Ovary (tissue), 3 donors: Measurements from ENCODE around the gene NEK11.

Experiments used
- POLR2A ChIP-seq: fragments of 450-650 bp; IDR thresholded peaks from one replicate; pipeline ENCODE4 v1.6.1; 2017; ENCODE audit warnings: antibody characterized with exemption, mild to moderate bottlenecking, moderate library complexity
- TF ChIP-seq, protein P1 (sequence below), 3 donors: fragments of 450-650 bp in 2 of 3; fragments of 200-600 bp in 1 of 3; IDR thresholded peaks; one replicate each; pipeline versions ENCODE4 v1.5.1 to v1.8.0; 2016 to 2022; ENCODE audit warnings: antibody characterized with exemption in 3 of 3, mild to moderate bottlenecking in 1 of 3
- donor health status: DM: no; HTN: no; CAD: no.

DNA sequence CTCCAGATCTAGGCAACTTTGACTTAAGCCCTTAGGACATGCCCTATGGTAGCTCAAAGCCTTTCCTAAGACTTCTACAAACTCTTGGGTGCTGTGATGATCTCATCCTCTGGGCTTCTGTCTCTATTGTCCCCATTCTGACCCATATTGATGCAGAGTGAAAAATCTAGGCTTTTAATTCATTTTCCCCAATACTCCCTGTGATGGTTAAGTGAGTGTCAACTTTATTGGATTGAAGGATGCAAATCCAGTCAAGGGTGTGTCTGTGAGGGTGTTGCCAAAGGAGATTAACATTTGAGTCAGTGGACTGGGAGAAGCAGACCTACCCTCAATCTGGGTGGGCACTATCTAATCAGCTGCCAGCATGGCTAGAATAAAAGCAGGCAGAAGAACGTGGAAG, 257.6 kb downstream of the NEK11 start:
- TF ChIP-seq, protein P1, sequence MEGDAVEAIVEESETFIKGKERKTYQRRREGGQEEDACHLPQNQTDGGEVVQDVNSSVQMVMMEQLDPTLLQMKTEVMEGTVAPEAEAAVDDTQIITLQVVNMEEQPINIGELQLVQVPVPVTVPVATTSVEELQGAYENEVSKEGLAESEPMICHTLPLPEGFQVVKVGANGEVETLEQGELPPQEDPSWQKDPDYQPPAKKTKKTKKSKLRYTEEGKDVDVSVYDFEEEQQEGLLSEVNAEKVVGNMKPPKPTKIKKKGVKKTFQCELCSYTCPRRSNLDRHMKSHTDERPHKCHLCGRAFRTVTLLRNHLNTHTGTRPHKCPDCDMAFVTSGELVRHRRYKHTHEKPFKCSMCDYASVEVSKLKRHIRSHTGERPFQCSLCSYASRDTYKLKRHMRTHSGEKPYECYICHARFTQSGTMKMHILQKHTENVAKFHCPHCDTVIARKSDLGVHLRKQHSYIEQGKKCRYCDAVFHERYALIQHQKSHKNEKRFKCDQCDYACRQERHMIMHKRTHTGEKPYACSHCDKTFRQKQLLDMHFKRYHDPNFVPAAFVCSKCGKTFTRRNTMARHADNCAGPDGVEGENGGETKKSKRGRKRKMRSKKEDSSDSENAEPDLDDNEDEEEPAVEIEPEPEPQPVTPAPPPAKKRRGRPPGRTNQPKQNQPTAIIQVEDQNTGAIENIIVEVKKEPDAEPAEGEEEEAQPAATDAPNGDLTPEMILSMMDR (IDR thresholded peaks at IDR 0.05) = no peak
- TF ChIP-seq POLR2A = no peak
